ENCODE measurements around the gene HELQ. TPM values are rescaled to one million over a fixed set of nuclear protein-coding genes. Genes with fewer than 3 reads are reported as not detected.
A peak's percentile ranks its signal among the peaks of the same experiment; 100 is the strongest.

The HELQ gene
- total and polyA plus RNA-seq, 2 donors (not counting 1 experiment from before 2014, with no cell fraction given): 21.7 to 42.4 TPM

DNA sequence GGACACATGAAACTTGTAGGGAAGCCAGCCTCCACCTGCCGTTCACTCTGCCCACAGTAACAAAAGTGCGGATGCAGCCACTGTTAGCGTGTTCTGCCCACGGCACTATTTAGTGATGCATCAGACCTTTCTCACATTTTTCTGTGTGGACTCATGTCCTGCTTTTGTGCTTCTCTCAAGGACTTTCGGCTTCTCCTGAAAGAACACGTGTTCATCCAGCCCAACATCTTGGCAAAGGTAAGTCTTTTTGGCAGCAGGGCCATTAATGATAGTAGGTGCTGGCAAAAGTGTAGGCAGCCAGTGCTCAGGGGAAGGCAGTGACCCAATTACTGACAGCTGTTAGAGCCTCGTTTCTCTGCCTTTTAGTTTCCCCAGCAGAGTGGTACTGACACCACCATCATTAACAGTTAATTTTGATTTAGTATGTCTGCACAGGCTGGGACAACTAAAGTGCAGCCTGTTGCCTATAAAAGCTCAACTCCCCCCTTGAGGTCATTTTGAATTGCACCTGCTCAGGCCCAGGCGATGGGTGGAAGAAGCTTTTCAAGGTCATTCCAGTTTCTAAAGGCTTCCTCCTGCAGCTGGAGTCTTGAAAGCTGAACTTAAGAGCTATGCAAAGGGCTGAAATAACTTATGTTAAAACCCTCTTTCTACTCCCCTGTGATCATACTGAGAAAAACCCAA, 66.4 kb downstream of the HELQ start:
- ATAC-seq (ENCODE audit: low read depth) (no peak), DNase-seq (no peak)
- H3K27ac ChIP-seq (ENCODE audit: low read length in 2 of 2): no peak overlapping the region
- no peaks in the 10 kb centered on the region for H4K20me1 ChIP-seq (ENCODE audit: control insufficient read depth, insufficient read depth, low read length, poor library complexity, severe bottlenecking)
- ChIA-PET POLR2A (no interaction called here), CTCF (interaction anchor here (1.1 to 1.2 kb wide), 2 partner anchors 27 to 51 kb away, joined by 3 to 4 read pairs; no protein-coding TSS in a partner anchor)
- no peaks in the 10 kb centered on the region for H3K9me3 Mint-ChIP-seq (ENCODE audit: insufficient read depth)
- no peak overlapping the region for H3K27ac Mint-ChIP-seq
- H3K27me3 Mint-ChIP-seq: no peaks in the 10 kb centered on the region
- H3K9me3 ChIP-seq (ENCODE audit: control extremely low read depth in 1 of 3, control insufficient read depth in 2 of 3, insufficient read depth in 1 of 3, low read length in 2 of 3): no peaks in the 10 kb centered on the region
- H3K4me1 Mint-ChIP-seq: peaks cover 41% of the 10 kb centered on the region
- no peaks in the 10 kb centered on the region for H3K79me2 ChIP-seq (ENCODE audit: control insufficient read depth, insufficient read depth, low read length)
- no peaks in the 10 kb centered on the region for H3K36me3 ChIP-seq (replicated peaks in 1 of 2; ENCODE audit: control extremely low read depth in 1 of 2, control insufficient read depth in 1 of 2, extremely low read depth in 1 of 2, insufficient read depth in 2 of 2, low read length in 1 of 2)
- peaks cover 28 to 41% of the 10 kb centered on the region in 2 donors for H3K4me1 ChIP-seq (ENCODE audit: control insufficient read depth in 2 of 2, insufficient read depth in 2 of 2, low read length in 2 of 2)
- 100% methylated on average over 4 of the region's 8 CpGs for WGBS (ENCODE audit: insufficient coverage)
- no peak for TF ChIP-seq EZH2 (IDR thresholded peaks at IDR 0.05; ENCODE audit: borderline replicate concordance, insufficient read depth, low read depth, low read length, poor library complexity, severe bottlenecking)
- no peaks in the 10 kb centered on the region for H3K27me3 ChIP-seq (replicated peaks in 1 of 4; ENCODE audit: control extremely low read depth in 1 of 4, control insufficient read depth in 3 of 4, insufficient read depth in 4 of 4, low read length in 3 of 4)
- H3K4me2 ChIP-seq (replicated peaks; ENCODE audit: low read depth, low read length, poor library complexity, severe bottlenecking): no peak overlapping the region
- H2AFZ ChIP-seq (ENCODE audit: insufficient read depth, low read depth, low read length, poor library complexity, severe bottlenecking): peak overlapping the region; percentile 62
- H3K4me3 Mint-ChIP-seq: no peak overlapping the region
- no peak overlapping the region for H3K9ac ChIP-seq (ENCODE audit: low read length)
- intact Hi-C loops (cut with micrococcal nuclease): no loop called here
- no peak overlapping the region for H3K4me3 ChIP-seq (ENCODE audit: control extremely low read depth in 1 of 5, extremely low read depth in 1 of 5, insufficient read depth in 1 of 5, low read depth in 2 of 5, low read length in 4 of 5)

DNA sequence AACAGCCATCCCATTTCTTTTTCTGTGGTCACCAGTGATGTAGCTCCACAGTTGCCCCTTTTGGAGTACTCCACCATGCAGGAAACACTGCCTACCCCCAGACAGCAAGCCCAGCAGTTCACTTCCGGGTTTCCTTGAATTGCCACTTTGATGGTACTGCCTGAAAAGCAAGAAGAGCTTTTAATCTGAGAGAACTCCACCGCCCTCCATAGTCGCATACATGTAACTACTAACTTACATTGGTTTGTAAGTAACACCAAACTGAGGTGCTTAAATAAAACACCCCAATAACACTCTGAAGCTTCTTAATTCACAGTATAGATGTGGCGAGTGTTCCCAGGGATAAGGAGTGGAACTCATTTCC, 67.3 kb downstream of the HELQ start:
- Histone ChIP-seq H3K4me1 (ENCODE audit: control insufficient read depth in 2 of 2, insufficient read depth in 2 of 2, low read length in 2 of 2) (peaks cover 28 to 41% of the 10 kb centered on the region in 2 donors), H3K79me2 (ENCODE audit: control insufficient read depth, insufficient read depth, low read length) (no peaks in the 10 kb centered on the region), H3K4me2 (replicated peaks; ENCODE audit: low read depth, low read length, poor library complexity, severe bottlenecking) (peak overlapping the region; percentile 64), H3K36me3 (replicated peaks in 1 of 2; ENCODE audit: control extremely low read depth in 1 of 2, control insufficient read depth in 1 of 2, extremely low read depth in 1 of 2, insufficient read depth in 2 of 2, low read length in 1 of 2) (no peaks in the 10 kb centered on the region), H3K4me3 (ENCODE audit: control extremely low read depth in 1 of 5, extremely low read depth in 1 of 5, insufficient read depth in 1 of 5, low read depth in 2 of 5, low read length in 4 of 5) (no peak overlapping the region), H4K20me1 (ENCODE audit: control insufficient read depth, insufficient read depth, low read length, poor library complexity, severe bottlenecking) (no peaks in the 10 kb centered on the region), H3K27ac (ENCODE audit: low read length in 2 of 2) (peak overlapping the region in 1 of 2 donors; percentile 85), H3K9me3 (ENCODE audit: control extremely low read depth in 1 of 3, control insufficient read depth in 2 of 3, insufficient read depth in 1 of 3, low read length in 2 of 3) (no peaks in the 10 kb centered on the region), H3K27me3 (replicated peaks in 1 of 4; ENCODE audit: control extremely low read depth in 1 of 4, control insufficient read depth in 3 of 4, insufficient read depth in 4 of 4, low read length in 3 of 4) (no peaks in the 10 kb centered on the region), H3K9ac (ENCODE audit: low read length) (no peak overlapping the region), H2AFZ (ENCODE audit: insufficient read depth, low read depth, low read length, poor library complexity, severe bottlenecking) (peak overlapping the region; percentile 70)
- Mint-ChIP-seq H3K4me1 (peaks cover 43% of the 10 kb centered on the region), H3K4me3 (no peak overlapping the region), H3K27me3 (no peaks in the 10 kb centered on the region), H3K27ac (peak overlapping the region; percentile 43), H3K9me3 (ENCODE audit: insufficient read depth) (no peaks in the 10 kb centered on the region)
- ATAC-seq (ENCODE audit: low read depth): no peak
- no peak for TF ChIP-seq EZH2 (IDR thresholded peaks at IDR 0.05; ENCODE audit: borderline replicate concordance, insufficient read depth, low read depth, low read length, poor library complexity, severe bottlenecking)
- TF ChIP-seq, protein P1, sequence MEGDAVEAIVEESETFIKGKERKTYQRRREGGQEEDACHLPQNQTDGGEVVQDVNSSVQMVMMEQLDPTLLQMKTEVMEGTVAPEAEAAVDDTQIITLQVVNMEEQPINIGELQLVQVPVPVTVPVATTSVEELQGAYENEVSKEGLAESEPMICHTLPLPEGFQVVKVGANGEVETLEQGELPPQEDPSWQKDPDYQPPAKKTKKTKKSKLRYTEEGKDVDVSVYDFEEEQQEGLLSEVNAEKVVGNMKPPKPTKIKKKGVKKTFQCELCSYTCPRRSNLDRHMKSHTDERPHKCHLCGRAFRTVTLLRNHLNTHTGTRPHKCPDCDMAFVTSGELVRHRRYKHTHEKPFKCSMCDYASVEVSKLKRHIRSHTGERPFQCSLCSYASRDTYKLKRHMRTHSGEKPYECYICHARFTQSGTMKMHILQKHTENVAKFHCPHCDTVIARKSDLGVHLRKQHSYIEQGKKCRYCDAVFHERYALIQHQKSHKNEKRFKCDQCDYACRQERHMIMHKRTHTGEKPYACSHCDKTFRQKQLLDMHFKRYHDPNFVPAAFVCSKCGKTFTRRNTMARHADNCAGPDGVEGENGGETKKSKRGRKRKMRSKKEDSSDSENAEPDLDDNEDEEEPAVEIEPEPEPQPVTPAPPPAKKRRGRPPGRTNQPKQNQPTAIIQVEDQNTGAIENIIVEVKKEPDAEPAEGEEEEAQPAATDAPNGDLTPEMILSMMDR (IDR thresholded peaks at IDR 0.05): no peak
- WGBS (ENCODE audit: insufficient coverage): 33% methylated on average over 1 of the region's 4 CpGs
- intact Hi-C loops (cut with micrococcal nuclease): no loop called here
- DNase-seq: no peak
- ChIA-PET POLR2A (no interaction called here), CTCF (no interaction called here)
